Sigmoid colon (tissue), 4 donors: ENCODE data around the gene AEBP1.

Source experiments
- CTCF ChIP-seq, 4 experiments: fragments of 450-650 bp in 3 of 4; fragments of 200-600 bp in 1 of 4; IDR thresholded peaks; one replicate each; pipeline ENCODE4 v1.5.1; 2016 to 2019; ENCODE audit warnings: antibody characterized with exemption in 4 of 4, mild to moderate bottlenecking in 3 of 4, moderate library complexity in 2 of 4
- POLR2AphosphoS5 ChIP-seq, 4 donors: sonication (generic); formaldehyde crosslinking; IDR thresholded peaks; one replicate each; pipeline ENCODE4 v1.6.1; 2017; ENCODE audit warnings: antibody characterized with exemption in 4 of 4

- TF ChIP-seq CTCF (IDR thresholded peaks at IDR 0.05) (no peak), POLR2AphosphoS5 (IDR thresholded peaks at IDR 0.05) (no peak)
Measured at GRCh38 chr7:44119829-44120380, 15.8 kb downstream of the AEBP1 start.
